ENCODE data around the gene RNF208.

DNA sequence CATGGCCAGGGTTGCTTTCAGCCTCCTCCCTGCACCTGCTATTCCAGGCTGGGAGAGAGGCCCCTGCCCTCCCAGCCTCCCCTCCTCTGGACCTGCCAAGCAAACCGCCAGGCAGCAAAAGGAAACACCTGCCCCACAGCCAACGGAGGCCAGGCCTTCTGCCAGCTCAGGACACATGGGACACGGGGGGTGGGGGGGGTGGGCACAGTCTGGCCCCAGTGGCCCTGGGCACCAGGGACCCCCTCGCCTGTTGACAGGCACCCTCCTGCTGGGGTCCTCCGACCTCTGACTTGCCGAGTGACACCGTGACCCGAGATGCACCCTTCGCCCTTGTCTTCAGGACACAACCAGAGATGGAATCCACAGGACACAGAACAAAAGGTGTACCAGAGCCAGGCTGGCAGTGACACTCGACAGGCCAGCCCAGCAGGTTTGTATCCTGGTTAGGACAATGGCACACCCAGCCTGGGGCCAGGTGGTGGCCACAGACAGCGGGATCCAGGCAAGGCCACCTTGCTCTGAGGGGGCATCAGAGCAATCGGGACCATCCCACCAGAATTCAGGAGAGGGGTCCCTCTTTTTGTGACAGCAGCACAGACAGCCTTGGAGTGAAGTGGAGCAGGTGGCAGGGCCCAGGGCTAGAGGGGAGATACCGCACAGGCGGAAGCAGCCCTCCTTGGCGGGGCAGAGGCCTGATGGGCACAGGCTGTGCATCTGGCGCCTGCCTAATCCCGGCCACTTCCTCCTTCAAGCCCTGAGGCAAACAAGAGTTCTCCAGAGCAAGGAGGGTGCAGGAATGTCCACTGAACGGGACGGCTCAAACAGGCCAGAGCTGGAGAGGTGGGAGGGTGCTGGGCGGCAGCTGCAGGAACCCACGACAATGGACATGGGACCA lies 48.9 kb downstream of the RNF208 start:
- TF ChIP-seq, protein P1, sequence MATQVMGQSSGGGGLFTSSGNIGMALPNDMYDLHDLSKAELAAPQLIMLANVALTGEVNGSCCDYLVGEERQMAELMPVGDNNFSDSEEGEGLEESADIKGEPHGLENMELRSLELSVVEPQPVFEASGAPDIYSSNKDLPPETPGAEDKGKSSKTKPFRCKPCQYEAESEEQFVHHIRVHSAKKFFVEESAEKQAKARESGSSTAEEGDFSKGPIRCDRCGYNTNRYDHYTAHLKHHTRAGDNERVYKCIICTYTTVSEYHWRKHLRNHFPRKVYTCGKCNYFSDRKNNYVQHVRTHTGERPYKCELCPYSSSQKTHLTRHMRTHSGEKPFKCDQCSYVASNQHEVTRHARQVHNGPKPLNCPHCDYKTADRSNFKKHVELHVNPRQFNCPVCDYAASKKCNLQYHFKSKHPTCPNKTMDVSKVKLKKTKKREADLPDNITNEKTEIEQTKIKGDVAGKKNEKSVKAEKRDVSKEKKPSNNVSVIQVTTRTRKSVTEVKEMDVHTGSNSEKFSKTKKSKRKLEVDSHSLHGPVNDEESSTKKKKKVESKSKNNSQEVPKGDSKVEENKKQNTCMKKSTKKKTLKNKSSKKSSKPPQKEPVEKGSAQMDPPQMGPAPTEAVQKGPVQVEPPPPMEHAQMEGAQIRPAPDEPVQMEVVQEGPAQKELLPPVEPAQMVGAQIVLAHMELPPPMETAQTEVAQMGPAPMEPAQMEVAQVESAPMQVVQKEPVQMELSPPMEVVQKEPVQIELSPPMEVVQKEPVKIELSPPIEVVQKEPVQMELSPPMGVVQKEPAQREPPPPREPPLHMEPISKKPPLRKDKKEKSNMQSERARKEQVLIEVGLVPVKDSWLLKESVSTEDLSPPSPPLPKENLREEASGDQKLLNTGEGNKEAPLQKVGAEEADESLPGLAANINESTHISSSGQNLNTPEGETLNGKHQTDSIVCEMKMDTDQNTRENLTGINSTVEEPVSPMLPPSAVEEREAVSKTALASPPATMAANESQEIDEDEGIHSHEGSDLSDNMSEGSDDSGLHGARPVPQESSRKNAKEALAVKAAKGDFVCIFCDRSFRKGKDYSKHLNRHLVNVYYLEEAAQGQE (IDR thresholded peaks at IDR 0.05): no peak
- TF ChIP-seq RXRA (IDR thresholded peaks at IDR 0.05) (no peak), TAF1 (conservative IDR thresholded peaks at IDR 0.05) (no peak)
